Left ventricle myocardium inferior (tissue), 1 donor: Measurements from ENCODE around the gene NME9. TPM values are rescaled to one million over a fixed set of nuclear protein-coding genes. Genes with fewer than 3 reads are reported as not detected.

Source experiments
- DNase-seq: peaks from one replicate; pipeline ENCODE4 v3.0.0-alpha.2; 2020
- H3K27ac ChIP-seq: fragments of 200-600 bp; replicated peaks from 2 replicates; pipeline ENCODE4 v1.8.0; 2021
- H3K27me3 ChIP-seq: fragments of 200-600 bp; 2 replicates; pipeline ENCODE4 v1.8.0; 2021; ENCODE audit warnings: low read depth
- H3K36me3 ChIP-seq: fragments of 200-600 bp; 2 replicates; pipeline ENCODE4 v1.8.0; 2021
- H3K4me1 ChIP-seq: fragments of 200-600 bp; 2 replicates; pipeline ENCODE4 v1.8.0; 2021
- H3K4me3 ChIP-seq: fragments of 200-600 bp; 2 replicates; pipeline ENCODE4 v1.8.0; 2021; ENCODE audit warnings: mild to moderate bottlenecking, moderate library complexity
- H3K9me3 ChIP-seq: fragments of 200-600 bp; replicated peaks from 2 replicates; pipeline ENCODE4 v1.8.0; 2021
- intact Hi-C: fragments of 100-400 bp; cut with micrococcal nuclease; formaldehyde crosslinking; loops from one replicate; pipeline ENCODE4 v1.11.0; 2022
- total RNA-seq: library from RNA; stranded (reverse); fragmentation: NEBNext Ultra II Directional; extraction: Animal tissue kit (Norgen Biotek cat#: 25700); gene quantifications from one replicate; pipeline ENCODE4 v1.2.1, GENCODE V29; 2021
- TF ChIP-seq, protein P1 (sequence below): fragments of 200-600 bp; IDR thresholded peaks from 2 replicates; pipeline ENCODE4 v1.8.0; 2021; ENCODE audit warnings: antibody characterized with exemption, mild to moderate bottlenecking, borderline replicate concordance
- donor health status: DM: no; HTN: yes; CAD: no; lungs with severe emphysema.

NME9 gene
- total RNA-seq, 1 donor from 2014 or later, result not detected

- Histone ChIP-seq H3K36me3 (peaks cover under 1% of the 10 kb centered on the region), H3K27ac (peak overlapping the region; percentile 92), H3K9me3 (no peaks in the 10 kb centered on the region), H3K4me1 (peaks cover 100% of the 10 kb centered on the region), H3K27me3 (no peaks in the 10 kb centered on the region), H3K4me3 (no peak overlapping the region)
- intact Hi-C loops, result no loop called here
- no peak for DNase-seq
- TF ChIP-seq, protein P1, sequence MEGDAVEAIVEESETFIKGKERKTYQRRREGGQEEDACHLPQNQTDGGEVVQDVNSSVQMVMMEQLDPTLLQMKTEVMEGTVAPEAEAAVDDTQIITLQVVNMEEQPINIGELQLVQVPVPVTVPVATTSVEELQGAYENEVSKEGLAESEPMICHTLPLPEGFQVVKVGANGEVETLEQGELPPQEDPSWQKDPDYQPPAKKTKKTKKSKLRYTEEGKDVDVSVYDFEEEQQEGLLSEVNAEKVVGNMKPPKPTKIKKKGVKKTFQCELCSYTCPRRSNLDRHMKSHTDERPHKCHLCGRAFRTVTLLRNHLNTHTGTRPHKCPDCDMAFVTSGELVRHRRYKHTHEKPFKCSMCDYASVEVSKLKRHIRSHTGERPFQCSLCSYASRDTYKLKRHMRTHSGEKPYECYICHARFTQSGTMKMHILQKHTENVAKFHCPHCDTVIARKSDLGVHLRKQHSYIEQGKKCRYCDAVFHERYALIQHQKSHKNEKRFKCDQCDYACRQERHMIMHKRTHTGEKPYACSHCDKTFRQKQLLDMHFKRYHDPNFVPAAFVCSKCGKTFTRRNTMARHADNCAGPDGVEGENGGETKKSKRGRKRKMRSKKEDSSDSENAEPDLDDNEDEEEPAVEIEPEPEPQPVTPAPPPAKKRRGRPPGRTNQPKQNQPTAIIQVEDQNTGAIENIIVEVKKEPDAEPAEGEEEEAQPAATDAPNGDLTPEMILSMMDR, result no peak
Measured at GRCh38 chr3:138360869-138361525, 31.3 kb upstream of the NME9 start.

GRCh38 chr3:138359919-138360868 is 30.5 kb upstream of the NME9 start:
- peaks cover 100% of the 10 kb centered on the region for H3K4me1 ChIP-seq
- intact Hi-C loops, result no loop called here
- TF ChIP-seq, protein P1, result no peak
- H3K9me3 ChIP-seq, result no peaks in the 10 kb centered on the region
- peaks cover 8% of the 10 kb centered on the region for H3K36me3 ChIP-seq
- no peaks in the 10 kb centered on the region for H3K27me3 ChIP-seq
- DNase-seq, result peak; percentile 77
- H3K27ac ChIP-seq, result peak overlapping the region; percentile 92
- no peak overlapping the region for H3K4me3 ChIP-seq

DNA sequence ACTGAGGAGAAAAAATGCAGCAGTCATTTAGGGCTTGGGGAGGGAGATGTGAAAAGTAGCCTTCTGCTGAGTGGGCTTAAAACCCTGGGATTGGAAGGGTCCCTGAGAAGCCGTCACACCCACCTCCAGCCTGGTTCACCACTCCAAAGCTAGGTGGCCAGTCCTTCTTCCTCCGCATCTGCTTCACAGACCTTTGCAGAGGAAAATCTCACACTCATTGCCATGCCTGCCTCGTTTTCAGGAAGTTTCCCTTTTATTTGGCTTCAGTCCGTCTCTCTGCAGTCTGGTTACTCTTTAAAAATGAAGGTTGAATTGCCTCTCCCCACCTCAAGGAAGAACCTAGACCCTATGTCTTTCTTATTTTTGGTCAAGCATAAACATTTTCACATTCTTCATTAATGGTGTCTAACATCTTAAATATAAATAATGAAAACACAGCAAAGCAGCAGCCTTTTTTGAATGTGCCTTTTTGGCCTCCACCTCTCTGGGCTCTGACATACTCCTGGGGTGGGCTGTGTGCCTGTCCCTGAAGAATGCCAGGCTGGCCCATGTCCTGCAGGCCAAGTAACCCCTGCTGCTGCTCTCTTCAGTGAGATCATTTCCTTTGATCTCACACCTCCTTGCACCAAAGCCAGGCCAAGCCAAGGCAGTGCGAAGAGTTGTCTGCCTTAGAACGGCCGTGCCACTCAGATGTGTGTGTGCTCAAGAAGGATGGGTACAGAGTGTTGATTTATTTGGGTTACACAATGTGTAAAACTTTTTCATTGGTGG is 29.7 kb upstream of the NME9 start:
- Histone ChIP-seq H3K4me1 (peaks cover 100% of the 10 kb centered on the region), H3K27ac (peak overlapping the region; percentile 92), H3K27me3 (no peaks in the 10 kb centered on the region), H3K36me3 (peaks cover 10% of the 10 kb centered on the region), H3K9me3 (no peaks in the 10 kb centered on the region), H3K4me3 (no peak overlapping the region)
- no peak for DNase-seq
- intact Hi-C loops, result no loop called here
- TF ChIP-seq, protein P1, result no peak

DNA sequence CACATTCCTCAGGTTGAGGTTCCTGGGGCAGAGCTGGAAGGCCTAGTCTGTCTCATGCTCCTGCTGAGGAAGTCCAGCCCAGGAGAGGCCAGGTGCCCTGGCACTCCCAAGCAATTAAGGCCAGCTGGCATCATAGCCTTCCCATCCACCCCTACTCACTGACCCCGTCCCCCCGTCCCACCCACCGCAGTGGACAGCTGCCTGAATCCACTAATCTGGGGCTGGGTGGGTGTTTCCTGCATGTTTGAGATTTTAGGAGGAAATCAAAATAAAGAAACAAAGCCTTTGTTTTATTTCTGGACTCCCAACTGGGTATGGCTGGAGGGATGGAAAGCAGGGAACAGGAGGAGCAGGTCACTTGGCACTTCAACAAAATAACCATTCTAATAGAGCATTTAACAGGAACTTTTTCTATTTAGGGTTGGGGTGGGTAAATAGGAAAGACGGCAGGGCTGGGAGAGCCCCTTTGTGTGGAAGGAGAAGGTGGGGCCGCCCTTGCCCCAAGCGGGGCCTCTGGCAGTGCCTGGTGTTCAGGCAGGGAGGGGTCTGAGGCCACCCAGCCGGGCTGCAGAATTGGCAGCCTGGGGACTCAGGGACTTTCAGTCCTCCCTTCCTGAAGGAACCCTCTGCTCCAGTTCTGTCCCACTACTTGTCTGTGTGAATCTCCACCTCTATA is 27.2 kb upstream of the NME9 start:
- peaks cover 100% of the 10 kb centered on the region for H3K4me1 ChIP-seq

More for the DNA sequence above, 27.2 kb upstream of the NME9 start:
- TF ChIP-seq, protein P1, result no peak
- H3K9me3 ChIP-seq, result no peaks in the 10 kb centered on the region
- peak overlapping the region; percentile 4 for H3K4me3 ChIP-seq
- no peak for DNase-seq
- H3K27me3 ChIP-seq, result no peaks in the 10 kb centered on the region
- peaks cover 10% of the 10 kb centered on the region for H3K36me3 ChIP-seq
- peak overlapping the region; percentile 92 for H3K27ac ChIP-seq
- intact Hi-C loops, result no loop called here
